Right atrium auricular region (tissue), 2 donors: ENCODE measurements around the gene STOML1. TPM values are rescaled to one million over a fixed set of nuclear protein-coding genes. Genes with fewer than 3 reads are reported as not detected.

Experiments
- DNase-seq: peaks from one replicate; pipeline ENCODE4 v3.0.0-alpha.2; 2019; ENCODE audit warnings: low spot score
- H3K27ac ChIP-seq, 2 donors: fragments of 200-600 bp; sonication (generic); 1 replicate in 1 of 2; 2 replicates in 1 of 2; pipeline ENCODE4 v1.5.1; 2016 to 2019
- H3K27me3 ChIP-seq, 2 donors: fragments of 200-600 bp; sonication (generic); one replicate each; pipeline versions ENCODE4 v1.5.1 to v1.6.0; 2017 to 2019
- H3K36me3 ChIP-seq: fragments of 200-600 bp; sonication (generic); one replicate; pipeline ENCODE4 v1.5.1; 2016
- H3K4me1 ChIP-seq, 2 donors: fragments of 200-600 bp; sonication (generic); one replicate each; pipeline versions ENCODE4 v1.5.1 to v1.6.0; 2017 to 2019
- H3K4me3 ChIP-seq, 2 donors: fragments of 200-600 bp; sonication (generic); 1 replicate in 1 of 2; 2 replicates in 1 of 2; pipeline ENCODE4 v1.5.1; 2017 to 2019; ENCODE audit warnings: mild to moderate bottlenecking in 1 of 2, moderate library complexity in 1 of 2
- H3K9me3 ChIP-seq, 2 donors: fragments of 200-600 bp; sonication (generic); one replicate each; pipeline ENCODE4 v1.5.1; 2019
- total RNA-seq, 2 donors: library from RNA; depleted of rRNA; stranded (reverse); fragments of >200 nt; gene quantifications; one replicate each; pipeline ENCODE4 v1.1.0, GENCODE V29; 2016
- TF ChIP-seq, protein P1 (sequence below), 2 donors: fragments of 200-600 bp; sonication (generic); IDR thresholded peaks; one replicate each; pipeline ENCODE4 v1.5.1; 2019; ENCODE audit warnings: antibody characterized with exemption in 2 of 2

The STOML1 gene
- total RNA-seq, 2 donors from 2014 or later, result 11.8 to 23.5 TPM

- peaks cover 0 to 96% of the 10 kb centered on the region in 2 donors for H3K4me1 ChIP-seq
- peaks cover 7% of the 10 kb centered on the region for H3K36me3 ChIP-seq
- peak overlapping the region; percentile 86 to 95 for H3K27ac ChIP-seq
- H3K27me3 ChIP-seq, result no peaks in the 10 kb centered on the region
- TF ChIP-seq, protein P1, sequence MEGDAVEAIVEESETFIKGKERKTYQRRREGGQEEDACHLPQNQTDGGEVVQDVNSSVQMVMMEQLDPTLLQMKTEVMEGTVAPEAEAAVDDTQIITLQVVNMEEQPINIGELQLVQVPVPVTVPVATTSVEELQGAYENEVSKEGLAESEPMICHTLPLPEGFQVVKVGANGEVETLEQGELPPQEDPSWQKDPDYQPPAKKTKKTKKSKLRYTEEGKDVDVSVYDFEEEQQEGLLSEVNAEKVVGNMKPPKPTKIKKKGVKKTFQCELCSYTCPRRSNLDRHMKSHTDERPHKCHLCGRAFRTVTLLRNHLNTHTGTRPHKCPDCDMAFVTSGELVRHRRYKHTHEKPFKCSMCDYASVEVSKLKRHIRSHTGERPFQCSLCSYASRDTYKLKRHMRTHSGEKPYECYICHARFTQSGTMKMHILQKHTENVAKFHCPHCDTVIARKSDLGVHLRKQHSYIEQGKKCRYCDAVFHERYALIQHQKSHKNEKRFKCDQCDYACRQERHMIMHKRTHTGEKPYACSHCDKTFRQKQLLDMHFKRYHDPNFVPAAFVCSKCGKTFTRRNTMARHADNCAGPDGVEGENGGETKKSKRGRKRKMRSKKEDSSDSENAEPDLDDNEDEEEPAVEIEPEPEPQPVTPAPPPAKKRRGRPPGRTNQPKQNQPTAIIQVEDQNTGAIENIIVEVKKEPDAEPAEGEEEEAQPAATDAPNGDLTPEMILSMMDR (IDR thresholded peaks at IDR 0.05), result no peak
- no peak overlapping the region for H3K4me3 ChIP-seq
- DNase-seq, result no peak
- no peaks in the 10 kb centered on the region for H3K9me3 ChIP-seq
These were observed 3.6 kb downstream of the STOML1 start for GRCh38 chr15:73988445-73988969.

DNA sequence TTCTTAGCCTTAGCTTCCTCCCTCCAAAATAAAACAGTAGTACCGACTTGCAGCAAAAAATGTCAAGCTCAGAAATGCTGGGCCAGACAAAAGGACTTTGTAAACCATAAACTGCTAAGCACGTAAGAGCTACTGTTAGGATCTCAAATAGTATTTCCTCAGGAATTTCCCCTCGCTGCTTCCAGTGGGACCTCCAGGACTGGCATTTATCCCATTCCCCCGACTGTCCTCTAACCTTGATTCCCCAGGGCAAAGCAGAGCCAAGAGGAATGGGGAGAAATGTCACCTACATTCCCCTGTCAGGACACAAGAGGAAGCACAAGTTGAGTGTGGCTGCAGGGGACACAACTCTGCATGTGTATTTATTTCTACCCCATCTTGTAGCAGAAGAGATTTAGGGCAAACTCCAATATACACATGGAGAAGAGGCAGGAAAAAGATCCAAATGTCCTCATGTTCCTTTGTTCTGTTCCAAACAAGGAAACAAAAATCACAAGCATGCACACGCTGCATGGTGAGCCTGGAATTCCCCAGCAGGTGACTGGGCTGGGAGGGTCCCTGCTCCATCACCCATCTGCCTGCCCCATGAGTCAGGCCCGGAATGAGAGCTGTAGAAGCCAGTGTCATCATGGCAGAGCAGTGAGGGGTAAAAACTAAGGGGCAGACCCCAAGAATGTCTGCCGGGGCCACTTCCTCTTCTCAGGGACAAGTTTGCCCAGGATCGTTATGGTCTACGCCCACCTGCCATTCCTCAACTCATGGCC is 4.2 kb downstream of the STOML1 start:
- peak overlapping the region; percentile 86 to 95 for H3K27ac ChIP-seq
- H3K4me1 ChIP-seq, result peaks cover 0 to 96% of the 10 kb centered on the region in 2 donors

GRCh38 chr15:73987250-73987649 is 4.8 kb downstream of the STOML1 start:
- no peaks in the 10 kb centered on the region for H3K9me3 ChIP-seq
- H3K27me3 ChIP-seq, result no peaks in the 10 kb centered on the region
- H3K4me1 ChIP-seq, result peaks cover 0 to 96% of the 10 kb centered on the region in 2 donors
- TF ChIP-seq, protein P1 (IDR thresholded peaks at IDR 0.05), result no peak
- no peak for DNase-seq
- peaks cover 7% of the 10 kb centered on the region for H3K36me3 ChIP-seq
- H3K4me3 ChIP-seq, result no peak overlapping the region
- peak overlapping the region; percentile 86 to 95 for H3K27ac ChIP-seq

More for the DNA sequence above, 4.2 kb downstream of the STOML1 start:
- Histone ChIP-seq H3K4me3 (no peak overlapping the region), H3K36me3 (peaks cover 7% of the 10 kb centered on the region), H3K27me3 (no peaks in the 10 kb centered on the region), H3K9me3 (no peaks in the 10 kb centered on the region)
- no peak for DNase-seq
- TF ChIP-seq, protein P1 (IDR thresholded peaks at IDR 0.05), result no peak

- Histone ChIP-seq H3K27me3 (no peaks in the 10 kb centered on the region), H3K4me3 (no peak overlapping the region), H3K9me3 (no peaks in the 10 kb centered on the region), H3K4me1 (peaks cover 0 to 100% of the 10 kb centered on the region in 2 donors), H3K36me3 (peaks cover 7% of the 10 kb centered on the region), H3K27ac (peak overlapping the region; percentile 86 to 95)
- DNase-seq, result no peak
- TF ChIP-seq, protein P1 (IDR thresholded peaks at IDR 0.05), result no peak
These were observed 5.4 kb downstream of the STOML1 start for GRCh38 chr15:73986776-73987056.

GRCh38 chr15:73986055-73986775 is 5.9 kb downstream of the STOML1 start:
- no peaks in the 10 kb centered on the region for H3K27me3 ChIP-seq
- TF ChIP-seq, protein P1 (IDR thresholded peaks at IDR 0.05), result no peak
- peaks cover 7% of the 10 kb centered on the region for H3K36me3 ChIP-seq
- H3K27ac ChIP-seq, result peak overlapping the region; percentile 92 to 95
- peaks cover 0 to 100% of the 10 kb centered on the region in 2 donors for H3K4me1 ChIP-seq
- no peak overlapping the region for H3K4me3 ChIP-seq
- no peak for DNase-seq
- H3K9me3 ChIP-seq, result no peaks in the 10 kb centered on the region
